Sigmoid colon (tissue), 3 donors: ENCODE data around the gene AKR1B1.

Source experiments
- POLR2A ChIP-seq, 2 donors: fragments of 450-650 bp; IDR thresholded peaks; one replicate each; pipeline ENCODE4 v1.6.1; 2016; ENCODE audit warnings: antibody characterized with exemption in 2 of 2, mild to moderate bottlenecking in 2 of 2, moderate library complexity in 2 of 2
- TF ChIP-seq, protein P1 (sequence below), 4 experiments: fragments of 450-650 bp in 3 of 4; fragments of 200-600 bp in 1 of 4; IDR thresholded peaks; one replicate each; pipeline ENCODE4 v1.5.1; 2016 to 2019; ENCODE audit warnings: antibody characterized with exemption in 4 of 4, mild to moderate bottlenecking in 3 of 4, moderate library complexity in 2 of 4

DNA sequence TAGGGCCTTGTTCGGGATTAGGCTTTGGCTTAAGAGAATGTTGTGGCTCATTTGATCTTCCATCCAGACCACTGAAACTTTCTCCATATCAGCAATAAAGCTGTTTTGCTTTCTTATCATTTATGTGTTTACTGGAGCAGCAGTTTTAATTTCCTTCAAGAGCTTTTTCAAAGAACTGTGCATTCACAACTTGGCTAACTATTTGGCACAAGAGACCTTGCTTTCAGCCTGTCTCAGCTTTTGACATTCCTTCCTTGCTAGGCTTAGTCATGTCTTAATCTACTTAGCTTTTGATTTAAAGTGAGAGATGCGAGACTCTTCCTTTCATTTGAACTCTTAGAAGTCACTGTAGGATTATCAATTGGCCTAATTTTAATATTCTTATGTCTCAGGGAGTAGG is 19.1 kb upstream of the AKR1B1 start:
- no peak for TF ChIP-seq POLR2A (IDR thresholded peaks at IDR 0.05)
- TF ChIP-seq, protein P1, sequence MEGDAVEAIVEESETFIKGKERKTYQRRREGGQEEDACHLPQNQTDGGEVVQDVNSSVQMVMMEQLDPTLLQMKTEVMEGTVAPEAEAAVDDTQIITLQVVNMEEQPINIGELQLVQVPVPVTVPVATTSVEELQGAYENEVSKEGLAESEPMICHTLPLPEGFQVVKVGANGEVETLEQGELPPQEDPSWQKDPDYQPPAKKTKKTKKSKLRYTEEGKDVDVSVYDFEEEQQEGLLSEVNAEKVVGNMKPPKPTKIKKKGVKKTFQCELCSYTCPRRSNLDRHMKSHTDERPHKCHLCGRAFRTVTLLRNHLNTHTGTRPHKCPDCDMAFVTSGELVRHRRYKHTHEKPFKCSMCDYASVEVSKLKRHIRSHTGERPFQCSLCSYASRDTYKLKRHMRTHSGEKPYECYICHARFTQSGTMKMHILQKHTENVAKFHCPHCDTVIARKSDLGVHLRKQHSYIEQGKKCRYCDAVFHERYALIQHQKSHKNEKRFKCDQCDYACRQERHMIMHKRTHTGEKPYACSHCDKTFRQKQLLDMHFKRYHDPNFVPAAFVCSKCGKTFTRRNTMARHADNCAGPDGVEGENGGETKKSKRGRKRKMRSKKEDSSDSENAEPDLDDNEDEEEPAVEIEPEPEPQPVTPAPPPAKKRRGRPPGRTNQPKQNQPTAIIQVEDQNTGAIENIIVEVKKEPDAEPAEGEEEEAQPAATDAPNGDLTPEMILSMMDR (IDR thresholded peaks at IDR 0.05): no peak
